ENCODE data around the gene UIMC1.

Gene UIMC1

GRCh38 chr5:176955895-176956294 is 50.7 kb downstream of the UIMC1 start:
- no peak for DNase-seq (ENCODE audit: low read depth in 2 of 3, low spot score in 1 of 3)

- DNase-seq (ENCODE audit: low read depth in 2 of 3, low spot score in 1 of 3), result no peak
Measured at GRCh38 chr5:176954050-176954449, 52.5 kb downstream of the UIMC1 start.

- DNase-seq (ENCODE audit: low read depth in 2 of 3, low spot score in 1 of 3), result no peak
Measured at GRCh38 chr5:176952531-176953193, 53.9 kb downstream of the UIMC1 start.

- DNase-seq (ENCODE audit: low read depth in 2 of 3, low spot score in 1 of 3), result no peak
Measured at GRCh38 chr5:176948458-176948857, 58.1 kb downstream of the UIMC1 start.

GRCh38 chr5:176947847-176948246 is 58.7 kb downstream of the UIMC1 start:
- no peak for DNase-seq (ENCODE audit: low read depth in 2 of 3, low spot score in 1 of 3)

- DNase-seq (ENCODE audit: low read depth in 2 of 3, low spot score in 1 of 3), result no peak
Measured at GRCh38 chr5:176944268-176944667, 62.3 kb downstream of the UIMC1 start.

- DNase-seq (ENCODE audit: low read depth in 2 of 3, low spot score in 1 of 3), result no peak
Measured at GRCh38 chr5:176943816-176944215, 62.8 kb downstream of the UIMC1 start.

GRCh38 chr5:176941951-176942350 is 64.6 kb downstream of the UIMC1 start:
- DNase-seq (ENCODE audit: low read depth in 2 of 3, low spot score in 1 of 3), result no peak

GRCh38 chr5:176938472-176938871 is 68.1 kb downstream of the UIMC1 start:
- no peak for DNase-seq (ENCODE audit: low read depth in 2 of 3, low spot score in 1 of 3)

- DNase-seq (ENCODE audit: low read depth in 2 of 3, low spot score in 1 of 3), result no peak
Measured at GRCh38 chr5:176935017-176935416, 71.6 kb downstream of the UIMC1 start.

GRCh38 chr5:176934309-176934930 is 72.2 kb downstream of the UIMC1 start:
- no peak for DNase-seq (ENCODE audit: low read depth in 2 of 3, low spot score in 1 of 3)

GRCh38 chr5:176929654-176930053 is 76.9 kb downstream of the UIMC1 start:
- no peak for DNase-seq (ENCODE audit: low read depth in 2 of 3, low spot score in 1 of 3)

GRCh38 chr5:176927562-176927961 is 79.0 kb downstream of the UIMC1 start:
- DNase-seq (ENCODE audit: low read depth in 2 of 3, low spot score in 1 of 3), result no peak

GRCh38 chr5:176922817-176923216 is 83.8 kb downstream of the UIMC1 start:
- no peak for DNase-seq (ENCODE audit: low read depth in 2 of 3, low spot score in 1 of 3)

- DNase-seq (ENCODE audit: low read depth in 2 of 3, low spot score in 1 of 3), result no peak
Measured at GRCh38 chr5:176921714-176922113, 84.9 kb downstream of the UIMC1 start.

GRCh38 chr5:176918613-176919012 is 88.0 kb downstream of the UIMC1 start:
- no peak for DNase-seq (ENCODE audit: low read depth in 2 of 3, low spot score in 1 of 3)

- DNase-seq (ENCODE audit: low read depth in 2 of 3, low spot score in 1 of 3), result no peak
Measured at GRCh38 chr5:176916337-176916736, 90.2 kb downstream of the UIMC1 start.

GRCh38 chr5:176915906-176916305 is 90.7 kb downstream of the UIMC1 start:
- no peak for DNase-seq (ENCODE audit: low read depth in 2 of 3, low spot score in 1 of 3)

GRCh38 chr5:176912115-176912514 is 94.5 kb downstream of the UIMC1 start:
- DNase-seq (ENCODE audit: low read depth in 2 of 3, low spot score in 1 of 3), result no peak

GRCh38 chr5:176908675-176909368 is 97.8 kb downstream of the UIMC1 start:
- no peak for DNase-seq (ENCODE audit: low read depth in 2 of 3, low spot score in 1 of 3)

- no peak for DNase-seq (ENCODE audit: low read depth in 2 of 3, low spot score in 1 of 3)
Measured at GRCh38 chr5:176906796-176907195, 99.8 kb downstream of the UIMC1 start.

GRCh38 chr5:176906126-176906525 is 100.5 kb downstream of the UIMC1 start:
- DNase-seq (ENCODE audit: low read depth in 2 of 3, low spot score in 1 of 3), result no peak

Data from stimulated activated CD4-positive, alpha-beta T cell treated with anti-CD3 and anti-CD28 coated beads, Interleukin-12 subunit alpha, Interleukin-12 subunit beta, amount 100 ng/mL, for 48 hours (primary cell).